Activated CD8-positive, alpha-beta memory T cell treated with anti-CD3 and anti-CD28 coated beads for 24 hours (primary cell): ENCODE data around the gene GPHN.
"Not testable (repeated sequence)": the region's sequence is repeated elsewhere in the genome, so short reads cannot be mapped to it uniquely, and the experiment has no call there.

Experiments used
- DNase-seq: peaks from one replicate; pipeline ENCODE4 v3.0.0-alpha.2; 2020

GPHN gene

GRCh38 chr14:66974397-66975025 is 466.6 kb downstream of the GPHN start:
- DNase-seq = no peak

GRCh38 chr14:66975251-66975650 is 467.3 kb downstream of the GPHN start:
- DNase-seq = no peak

GRCh38 chr14:66979101-66979974 is 471.4 kb downstream of the GPHN start:
- DNase-seq = no peak

GRCh38 chr14:66982247-66982646 is 474.3 kb downstream of the GPHN start:
- DNase-seq = no peak

- no peak for DNase-seq
These were observed 484.8 kb downstream of the GPHN start for GRCh38 chr14:66992776-66993175.

- DNase-seq = no peak
These were observed 485.6 kb downstream of the GPHN start for GRCh38 chr14:66993512-66993911.

- DNase-seq = no peak
These were observed 490.1 kb downstream of the GPHN start for GRCh38 chr14:66998013-66998412.

- no peak for DNase-seq
These were observed 492.0 kb downstream of the GPHN start for GRCh38 chr14:66999978-67000377.

- DNase-seq = no peak
These were observed 495.2 kb downstream of the GPHN start for GRCh38 chr14:67002994-67003753.

GRCh38 chr14:67004521-67004920 is 496.6 kb downstream of the GPHN start:
- no peak for DNase-seq

- no peak for DNase-seq
These were observed 502.7 kb downstream of the GPHN start for GRCh38 chr14:67010602-67011001.

GRCh38 chr14:67016856-67017255 is 508.9 kb downstream of the GPHN start:
- DNase-seq = no peak

- no peak for DNase-seq
These were observed 510.8 kb downstream of the GPHN start for GRCh38 chr14:67018720-67019119.

- no peak for DNase-seq
These were observed 511.8 kb downstream of the GPHN start for GRCh38 chr14:67019796-67020195.

GRCh38 chr14:67031920-67032774 is 524.2 kb downstream of the GPHN start:
- DNase-seq = no peak

GRCh38 chr14:67045440-67045839 is 537.5 kb downstream of the GPHN start:
- DNase-seq = no peak

GRCh38 chr14:67050896-67051295 is 542.9 kb downstream of the GPHN start:
- DNase-seq = no peak

GRCh38 chr14:67056684-67057083 is 548.7 kb downstream of the GPHN start:
- DNase-seq = no peak

GRCh38 chr14:67059596-67059995 is 551.6 kb downstream of the GPHN start:
- no peak for DNase-seq

- DNase-seq = no peak
These were observed 552.6 kb downstream of the GPHN start for GRCh38 chr14:67060546-67060945.

- DNase-seq = not testable (repeated sequence)
These were observed 559.3 kb downstream of the GPHN start for GRCh38 chr14:67067070-67067814.

GRCh38 chr14:67068251-67068650 is 560.3 kb downstream of the GPHN start:
- no peak for DNase-seq
